GM04503 (cell line): ENCODE measurements around the gene DOK5.

Experiments
- DNase-seq: peaks from one replicate; pipeline ENCODE4 v3.0.0-alpha.2; 2012; ENCODE audit warnings: low read depth

DOK5 gene

GRCh38 chr20:54560357-54560756 lies 85.0 kb downstream of the DOK5 start:
- DNase-seq: no peak

GRCh38 chr20:54565255-54565654 lies 89.9 kb downstream of the DOK5 start:
- no peak for DNase-seq

- DNase-seq: no peak
These were observed 90.8 kb downstream of the DOK5 start for GRCh38 chr20:54566031-54566688.

- DNase-seq: no peak
These were observed 95.2 kb downstream of the DOK5 start for GRCh38 chr20:54570561-54570960.

- DNase-seq: no peak
These were observed 97.5 kb downstream of the DOK5 start for GRCh38 chr20:54572665-54573435.

GRCh38 chr20:54573838-54574237 lies 98.4 kb downstream of the DOK5 start:
- no peak for DNase-seq

GRCh38 chr20:54576518-54576917 lies 101.1 kb downstream of the DOK5 start:
- no peak for DNase-seq

- DNase-seq: no peak
These were observed 102.2 kb downstream of the DOK5 start for GRCh38 chr20:54577637-54578036.

- DNase-seq: no peak
These were observed 109.8 kb downstream of the DOK5 start for GRCh38 chr20:54585217-54585616.

GRCh38 chr20:54587408-54587807 lies 112.0 kb downstream of the DOK5 start:
- DNase-seq: no peak

- no peak for DNase-seq
These were observed 114.1 kb downstream of the DOK5 start for GRCh38 chr20:54589402-54590030.

- DNase-seq: no peak
These were observed 115.5 kb downstream of the DOK5 start for GRCh38 chr20:54590856-54591255.

GRCh38 chr20:54596651-54597050 lies 121.3 kb downstream of the DOK5 start:
- DNase-seq: no peak

- no peak for DNase-seq
These were observed 123.0 kb downstream of the DOK5 start for GRCh38 chr20:54598352-54598751.

GRCh38 chr20:54600634-54601033 lies 125.2 kb downstream of the DOK5 start:
- no peak for DNase-seq

GRCh38 chr20:54601831-54602515 lies 126.6 kb downstream of the DOK5 start:
- no peak for DNase-seq

- DNase-seq: no peak
These were observed 129.9 kb downstream of the DOK5 start for GRCh38 chr20:54605319-54605718.

GRCh38 chr20:54606380-54606779 lies 131.0 kb downstream of the DOK5 start:
- no peak for DNase-seq

- no peak for DNase-seq
These were observed 132.8 kb downstream of the DOK5 start for GRCh38 chr20:54608039-54608745.

- no peak for DNase-seq
These were observed 133.6 kb downstream of the DOK5 start for GRCh38 chr20:54608943-54609342.

GRCh38 chr20:54611708-54612412 lies 136.5 kb downstream of the DOK5 start:
- no peak for DNase-seq
